DMS153 treated with DMSO at 0.1 percent for 48 hours (cell line): ENCODE data around the gene RPL26.
"Not testable (repeated sequence)": the region's sequence is repeated elsewhere in the genome, so short reads cannot be mapped to it uniquely, and the experiment has no call there.

Experiments
- DNase-seq: peaks from one replicate; lab custom pipeline; 2025; ENCODE audit not compliant: unreplicated experiment; lab: John Stamatoyannopoulos, UW

Gene RPL26

GRCh38 chr17:8369944-8370343 lies 13.0 kb downstream of the RPL26 start:
- no peak for DNase-seq

DNA sequence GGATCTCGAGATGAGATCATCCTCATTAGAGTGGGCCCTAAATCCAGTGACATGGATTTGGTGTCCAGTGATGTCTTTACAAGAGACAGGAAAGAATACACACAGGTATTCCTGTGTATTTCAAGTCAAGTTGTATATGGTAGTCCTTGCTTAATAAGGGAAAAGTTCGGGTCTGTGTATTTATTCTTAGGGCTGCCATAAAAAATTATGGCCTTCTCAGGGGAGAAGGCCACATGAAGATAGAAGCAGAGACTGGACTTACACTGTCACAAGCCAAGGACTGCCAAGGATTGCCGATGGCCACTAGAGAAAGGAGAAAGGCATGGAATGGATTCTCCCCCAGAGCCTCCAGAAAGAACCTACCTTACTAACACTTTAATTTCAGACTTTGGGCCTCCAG lies 14.8 kb downstream of the RPL26 start:
- no peak for DNase-seq

DNA sequence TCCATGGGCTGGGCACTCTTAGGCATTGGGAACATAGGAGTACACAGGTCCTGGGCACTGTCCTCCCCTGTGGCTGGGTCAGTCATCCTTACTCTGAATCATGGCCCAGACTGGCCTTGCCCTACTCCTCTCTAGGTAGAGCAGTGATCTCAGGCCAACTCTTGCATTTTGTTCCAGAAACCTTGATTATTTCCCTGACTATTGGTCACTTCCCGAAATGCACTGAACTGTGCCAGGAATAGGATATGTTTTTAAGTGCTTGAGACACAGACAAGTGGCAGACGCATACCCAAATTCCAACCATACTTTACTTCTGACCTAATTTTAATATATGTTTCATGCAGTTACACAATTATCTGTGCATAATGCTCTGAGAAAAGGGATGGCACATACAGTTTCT lies 16.8 kb downstream of the RPL26 start:
- no peak for DNase-seq

- DNase-seq: no peak
Measured at GRCh38 chr17:8365143-8365542, 17.9 kb downstream of the RPL26 start.

DNA sequence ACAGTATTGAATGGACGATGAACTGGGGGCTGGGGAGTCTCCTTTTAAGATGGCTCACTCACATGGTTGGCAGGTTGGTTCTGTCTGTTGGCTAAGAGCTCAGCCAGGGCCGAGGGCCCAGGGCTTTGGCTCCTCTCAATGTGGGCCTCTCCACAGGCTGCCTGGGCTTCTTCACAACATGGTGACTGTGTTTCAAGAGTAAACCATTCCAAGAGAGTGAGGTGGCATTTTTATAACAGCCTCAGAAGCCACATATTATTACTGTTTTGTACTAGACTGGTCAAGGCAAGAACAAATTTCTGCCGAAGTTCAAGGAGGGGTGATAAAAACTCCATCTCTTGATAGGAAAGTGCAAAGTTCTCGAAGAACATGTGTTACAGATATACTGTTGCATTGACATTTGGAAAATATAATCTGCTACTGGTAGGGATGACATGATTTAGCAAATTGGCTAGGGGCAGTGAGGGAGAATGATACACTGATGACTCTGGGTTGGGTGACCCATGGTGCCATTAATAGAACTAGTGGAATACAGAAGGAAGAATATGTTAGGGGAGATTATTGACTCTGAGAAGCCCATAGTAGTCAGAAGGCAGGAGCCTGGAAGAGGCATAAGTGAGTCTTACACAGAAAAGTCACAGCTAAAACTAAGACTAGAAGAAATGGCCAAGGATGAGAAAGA lies 20.2 kb downstream of the RPL26 start:
- no peak for DNase-seq

GRCh38 chr17:8360751-8361150 lies 22.2 kb downstream of the RPL26 start:
- no peak for DNase-seq

DNA sequence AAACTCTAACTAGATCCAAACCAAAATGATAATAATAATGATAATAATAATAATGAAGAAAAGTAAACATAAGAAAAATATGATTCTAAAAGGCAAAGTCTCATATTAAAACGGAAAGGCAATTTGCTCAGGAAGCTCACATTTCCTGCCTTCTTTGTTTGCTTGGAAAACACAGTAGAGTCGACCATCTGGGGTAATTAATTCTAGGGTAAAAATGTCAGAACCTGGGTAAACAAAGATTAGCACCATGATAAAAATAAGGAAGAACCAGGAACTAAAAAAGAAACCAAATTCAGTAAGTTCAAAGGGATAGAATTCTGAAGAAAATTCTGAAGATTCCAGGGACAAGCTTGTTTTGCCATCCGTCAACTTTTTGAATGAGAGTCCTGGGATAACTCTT lies 22.7 kb downstream of the RPL26 start:
- DNase-seq: no peak

GRCh38 chr17:8359769-8360168 lies 23.2 kb downstream of the RPL26 start:
- DNase-seq: no peak

DNA sequence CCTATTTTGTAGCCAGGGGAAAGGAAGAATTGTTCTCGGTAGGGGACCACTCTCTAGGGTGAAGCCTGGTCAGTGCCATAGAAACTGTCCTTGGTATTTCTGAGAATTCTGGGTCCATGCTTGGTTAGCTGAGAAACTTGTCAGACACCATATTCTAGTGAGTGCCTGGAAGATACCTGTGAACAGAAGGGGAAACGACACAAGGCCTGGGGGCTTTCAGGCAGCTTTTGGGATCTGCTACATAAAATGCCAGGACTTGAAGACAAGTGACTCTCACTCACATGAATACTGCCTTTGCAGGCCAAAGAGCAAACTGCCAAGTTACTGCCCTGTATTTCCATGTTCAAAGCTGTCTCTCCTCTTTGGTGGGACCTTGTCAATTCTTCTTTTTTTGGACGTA lies 25.1 kb downstream of the RPL26 start:
- DNase-seq: no peak

DNA sequence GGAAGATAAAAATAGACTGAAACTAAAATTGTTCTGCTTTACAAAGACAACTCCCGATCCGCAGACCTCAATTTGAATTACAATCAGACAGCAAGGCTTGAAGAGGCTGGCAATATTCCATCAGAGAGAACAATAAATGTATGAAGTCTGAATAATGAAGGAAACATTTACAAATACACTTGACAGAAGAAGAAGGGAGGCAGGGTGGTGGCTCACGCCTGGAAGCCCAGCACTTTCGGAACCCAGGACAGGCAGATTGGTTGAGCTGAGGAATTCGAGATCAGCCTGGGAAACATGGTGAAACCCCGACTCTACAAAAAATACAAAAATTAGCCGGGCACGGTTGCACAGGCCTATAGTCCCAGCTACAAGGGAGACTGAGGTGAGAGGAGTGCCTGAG lies 28.8 kb downstream of the RPL26 start:
- DNase-seq: no peak

- no peak for DNase-seq
Measured at GRCh38 chr17:8353736-8354135, 29.3 kb downstream of the RPL26 start.

- DNase-seq: no peak
Measured at GRCh38 chr17:8350339-8350738, 32.7 kb downstream of the RPL26 start.

GRCh38 chr17:8347001-8347400 lies 36.0 kb downstream of the RPL26 start:
- DNase-seq: not testable (repeated sequence)

GRCh38 chr17:8345951-8346665 lies 36.9 kb downstream of the RPL26 start:
- no peak for DNase-seq

DNA sequence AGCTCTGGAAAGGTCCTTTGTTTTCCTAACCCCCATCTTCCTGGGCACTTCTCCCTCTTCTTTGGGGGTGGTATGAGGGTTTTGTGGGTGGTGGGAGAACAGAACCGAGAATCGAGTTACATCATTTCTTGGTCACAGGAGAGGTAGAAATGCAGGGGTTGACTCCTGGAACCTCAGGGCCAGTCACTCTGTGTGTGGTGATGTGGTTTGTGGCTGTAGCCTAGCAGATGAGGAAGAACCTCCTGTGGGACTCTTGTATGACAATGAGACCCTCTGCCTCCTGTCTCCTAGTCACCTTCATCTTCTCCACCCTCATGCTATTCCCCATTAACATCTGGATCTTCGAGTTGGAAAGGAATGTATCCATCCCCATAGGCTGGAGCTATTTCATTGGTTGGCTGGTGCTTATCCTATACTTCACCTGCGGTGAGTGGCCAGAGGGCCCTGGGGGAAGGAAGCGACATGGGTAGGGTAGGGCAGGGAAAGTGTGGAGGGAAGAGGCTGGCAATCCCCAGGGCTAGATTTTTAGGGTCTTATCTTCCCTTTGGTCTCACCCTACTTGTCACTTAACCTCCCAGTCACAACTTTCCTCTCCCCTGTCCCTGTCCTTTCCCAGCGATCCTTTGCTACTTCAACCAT lies 37.8 kb downstream of the RPL26 start:
- no peak for DNase-seq

GRCh38 chr17:8341456-8341855 lies 41.5 kb downstream of the RPL26 start:
- no peak for DNase-seq

- DNase-seq: no peak
Measured at GRCh38 chr17:8339540-8339939, 43.5 kb downstream of the RPL26 start, which contains the start of gene ODF4. Gene ODF4 (plus strand): TSS chr17:8339840. CDS start chr17:8340052, 212 bp downstream.

DNA sequence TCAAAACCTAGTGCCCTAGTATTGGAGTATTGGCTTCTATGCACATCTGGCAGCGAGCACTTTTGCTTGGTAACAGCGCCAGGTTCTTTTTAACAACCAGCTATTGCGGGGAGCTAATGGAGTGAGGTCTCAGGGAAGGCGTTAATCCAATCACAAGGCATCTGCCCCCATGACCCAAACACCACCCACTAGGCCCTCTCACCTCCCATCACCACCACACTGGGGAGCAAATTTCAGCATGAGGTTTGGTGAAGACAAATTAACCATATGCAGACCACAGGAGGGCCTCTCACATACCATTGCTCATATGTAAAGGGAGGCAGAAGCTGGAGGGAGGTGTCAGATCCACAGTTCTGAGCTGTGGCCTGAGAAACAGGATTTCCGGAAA lies 44.2 kb downstream of the RPL26 start:
- no peak for DNase-seq

DNA sequence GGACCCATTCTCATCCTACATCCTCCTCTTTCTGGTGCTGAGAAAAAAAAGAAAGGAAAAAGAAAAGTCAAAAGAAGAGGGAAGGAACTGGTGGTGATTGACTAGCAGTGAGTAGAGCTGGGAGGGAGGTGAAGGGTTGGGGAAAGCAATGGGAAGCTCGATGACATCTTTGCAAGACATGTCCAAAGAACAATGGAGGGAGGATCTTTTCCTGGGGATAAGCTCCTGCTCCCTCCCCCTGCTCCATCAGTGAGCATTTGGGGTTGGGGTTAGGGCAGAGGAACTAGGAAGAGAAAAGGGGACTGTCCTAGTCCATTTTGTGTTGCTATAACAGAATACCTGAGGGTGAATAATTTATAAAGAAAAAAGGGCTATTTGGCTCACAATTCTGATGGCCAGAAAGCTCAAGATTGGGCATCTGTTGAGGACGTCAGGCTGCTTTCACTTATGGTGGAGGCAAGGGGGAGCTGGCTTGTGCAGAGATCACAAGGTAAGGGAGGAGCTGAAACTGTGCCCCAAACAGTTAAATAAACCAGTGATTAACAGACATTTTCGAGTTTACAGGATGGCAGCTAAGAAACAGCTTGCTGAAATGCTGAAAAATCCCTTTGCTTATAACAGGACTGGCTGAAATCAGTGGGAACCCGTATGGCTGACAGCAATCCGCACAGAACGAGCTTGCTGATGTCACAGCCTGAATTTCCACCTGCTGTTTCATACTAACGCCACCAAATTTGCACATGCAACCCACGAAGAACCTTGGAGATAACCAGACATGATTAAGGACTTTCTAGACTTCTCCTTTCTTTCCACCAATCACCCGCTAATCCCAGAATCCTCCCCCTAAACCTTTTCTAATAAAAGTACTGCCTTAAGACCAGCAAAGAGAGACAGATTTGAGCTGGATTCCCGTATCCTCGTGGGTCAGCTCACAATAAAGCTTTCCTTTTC lies 44.9 kb downstream of the RPL26 start:
- DNase-seq: no peak

GRCh38 chr17:8333281-8333680 lies 49.7 kb downstream of the RPL26 start:
- no peak for DNase-seq

GRCh38 chr17:8332688-8333087 lies 50.3 kb downstream of the RPL26 start:
- no peak for DNase-seq
